Prostate gland (tissue), 2 donors: ENCODE results near the gene HTR7. TPM values are rescaled to one million over a fixed set of nuclear protein-coding genes. Genes with fewer than 3 reads are reported as not detected.

Source experiments
- DNase-seq: peaks from one replicate; pipeline ENCODE4 v3.0.0-alpha.2; 2019; ENCODE audit warnings: low spot score
- H3K27ac ChIP-seq, 2 donors: fragments of 200-600 bp; sonication (generic); 2 replicates each; pipeline ENCODE4 v1.5.1; 2017 to 2019
- H3K27me3 ChIP-seq: fragments of 200-600 bp; sonication (generic); replicated peaks from 2 replicates; pipeline ENCODE4 v1.5.1; 2019; ENCODE audit not compliant: insufficient read depth
- H3K36me3 ChIP-seq, 2 donors: fragments of 200-600 bp; sonication (generic); 1 replicate in 1 of 2; 2 replicates in 1 of 2; pipeline versions ENCODE4 v1.5.1 to v1.8.1; 2017 to 2019
- H3K4me1 ChIP-seq: fragments of 200-600 bp; sonication (generic); replicated peaks from 2 replicates; pipeline ENCODE4 v1.5.1; 2019
- H3K4me3 ChIP-seq, 2 donors: fragments of 200-600 bp; sonication (generic); 2 replicates each; pipeline ENCODE4 v1.5.1; 2017 to 2019
- H3K9me3 ChIP-seq: fragments of 200-600 bp; sonication (generic); 2 replicates; pipeline ENCODE4 v1.5.1; 2017
- POLR2A ChIP-seq: fragments of 450-650 bp; IDR thresholded peaks from one replicate; pipeline ENCODE4 v1.6.1; 2016; ENCODE audit warnings: antibody characterized with exemption, mild to moderate bottlenecking
- POLR2AphosphoS5 ChIP-seq: sonication (generic); formaldehyde crosslinking; IDR thresholded peaks from one replicate; pipeline ENCODE4 v1.6.1; 2017; ENCODE audit warnings: antibody characterized with exemption
- WGBS: methylation state at CpG from one replicate; pipeline ENCODE4 v1.1.5; 2018; 5-methylcytosine and 5-hydroxymethylcytosine counted together
- intact Hi-C: fragments of 100-400 bp; cut with DNase I; formaldehyde crosslinking; loops from one replicate; pipeline ENCODE4 v1.14.2; 2022
- total RNA-seq, 2 donors: library from RNA; depleted of rRNA; stranded (reverse); fragments of >200 nt; gene quantifications; one replicate each; pipeline ENCODE4 v1.1.0, GENCODE V29; 2016
- TF ChIP-seq, protein P1 (sequence below), 4 experiments: fragments of 200-600 bp in 2 of 4; fragments of 450-650 bp in 2 of 4; sonication (generic) in 2 of 4; IDR thresholded peaks; 1 replicate in 3 of 4; 2 replicates in 1 of 4; pipeline ENCODE4 v1.5.1; 2016 to 2019; ENCODE audit warnings: antibody characterized with exemption in 4 of 4, mild to moderate bottlenecking in 2 of 4, moderate library complexity in 2 of 4

The HTR7 gene
- total RNA-seq, 2 donors from 2014 or later: 0.77 to 3.5 TPM

- no peak overlapping the region for H3K4me3 ChIP-seq
- WGBS: 63% methylated on average over 3 of the region's 3 CpGs
Measured at GRCh38 chr10:90788199-90788491, 69.7 kb downstream of the HTR7 start.

GRCh38 chr10:90787393-90788198, 70.2 kb downstream of the HTR7 start:
- no peaks in the 10 kb centered on the region for H3K27me3 ChIP-seq
- H3K27ac ChIP-seq: no peak overlapping the region
- 71% methylated on average over 9 of the region's 9 CpGs for WGBS
- no peak overlapping the region for H3K4me3 ChIP-seq
- DNase-seq: no peak
- H3K9me3 ChIP-seq: no peaks in the 10 kb centered on the region
- no peaks in the 10 kb centered on the region for H3K4me1 ChIP-seq
- TF ChIP-seq, protein P1, sequence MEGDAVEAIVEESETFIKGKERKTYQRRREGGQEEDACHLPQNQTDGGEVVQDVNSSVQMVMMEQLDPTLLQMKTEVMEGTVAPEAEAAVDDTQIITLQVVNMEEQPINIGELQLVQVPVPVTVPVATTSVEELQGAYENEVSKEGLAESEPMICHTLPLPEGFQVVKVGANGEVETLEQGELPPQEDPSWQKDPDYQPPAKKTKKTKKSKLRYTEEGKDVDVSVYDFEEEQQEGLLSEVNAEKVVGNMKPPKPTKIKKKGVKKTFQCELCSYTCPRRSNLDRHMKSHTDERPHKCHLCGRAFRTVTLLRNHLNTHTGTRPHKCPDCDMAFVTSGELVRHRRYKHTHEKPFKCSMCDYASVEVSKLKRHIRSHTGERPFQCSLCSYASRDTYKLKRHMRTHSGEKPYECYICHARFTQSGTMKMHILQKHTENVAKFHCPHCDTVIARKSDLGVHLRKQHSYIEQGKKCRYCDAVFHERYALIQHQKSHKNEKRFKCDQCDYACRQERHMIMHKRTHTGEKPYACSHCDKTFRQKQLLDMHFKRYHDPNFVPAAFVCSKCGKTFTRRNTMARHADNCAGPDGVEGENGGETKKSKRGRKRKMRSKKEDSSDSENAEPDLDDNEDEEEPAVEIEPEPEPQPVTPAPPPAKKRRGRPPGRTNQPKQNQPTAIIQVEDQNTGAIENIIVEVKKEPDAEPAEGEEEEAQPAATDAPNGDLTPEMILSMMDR (IDR thresholded peaks at IDR 0.05): peak in 3 of 4 experiments; percentile 40 to 47 (median 43)
- TF ChIP-seq POLR2AphosphoS5: no peak
- no peaks in the 10 kb centered on the region for H3K36me3 ChIP-seq
- intact Hi-C loops: loop anchor here (5.0 kb wide), 1 partner anchor 995 kb away; no protein-coding TSS in a partner anchor

More at GRCh38 chr10:90788199-90788491, 69.7 kb downstream of the HTR7 start:
- H3K4me1 ChIP-seq: no peaks in the 10 kb centered on the region
- TF ChIP-seq POLR2AphosphoS5 (no peak), POLR2A (no peak)
- TF ChIP-seq, protein P1 (IDR thresholded peaks at IDR 0.05): no peak
- intact Hi-C loops: loop anchor here (5.0 kb wide), 1 partner anchor 996 kb away; no protein-coding TSS in a partner anchor
- H3K27me3 ChIP-seq: no peaks in the 10 kb centered on the region
- H3K36me3 ChIP-seq: no peaks in the 10 kb centered on the region
- H3K27ac ChIP-seq: no peak overlapping the region
- DNase-seq: no peak
- no peaks in the 10 kb centered on the region for H3K9me3 ChIP-seq

- TF ChIP-seq POLR2A (no peak), POLR2AphosphoS5 (no peak)
- TF ChIP-seq, protein P1 (IDR thresholded peaks at IDR 0.05): no peak
- intact Hi-C loops: loop anchor here (5.0 kb wide), 1 partner anchor 993 kb away; no protein-coding TSS in a partner anchor
- no peaks in the 10 kb centered on the region for H3K4me1 ChIP-seq
- H3K9me3 ChIP-seq: no peaks in the 10 kb centered on the region
- no peak for DNase-seq
- no peak overlapping the region for H3K27ac ChIP-seq
- H3K36me3 ChIP-seq: no peaks in the 10 kb centered on the region
- 72% methylated on average over 4 of the region's 4 CpGs for WGBS
- H3K4me3 ChIP-seq: no peak overlapping the region
- H3K27me3 ChIP-seq: no peaks in the 10 kb centered on the region
Measured at GRCh38 chr10:90785782-90786181, 72.1 kb downstream of the HTR7 start.

- H3K4me3 ChIP-seq: no peak overlapping the region
- H3K36me3 ChIP-seq: no peaks in the 10 kb centered on the region
- TF ChIP-seq, protein P1 (IDR thresholded peaks at IDR 0.05): no peak
- TF ChIP-seq POLR2A: no peak
- TF ChIP-seq POLR2AphosphoS5: no peak
- H3K27ac ChIP-seq: no peak overlapping the region
- H3K4me1 ChIP-seq: no peaks in the 10 kb centered on the region
- DNase-seq: no peak
- intact Hi-C loops: loop anchor here (5.0 kb wide), 1 partner anchor 992 kb away; no protein-coding TSS in a partner anchor
- no peaks in the 10 kb centered on the region for H3K9me3 ChIP-seq
- no peaks in the 10 kb centered on the region for H3K27me3 ChIP-seq
- 50% methylated on average over 4 of the region's 4 CpGs for WGBS
Measured at GRCh38 chr10:90784771-90785170, 73.1 kb downstream of the HTR7 start.

GRCh38 chr10:90780488-90780887, 77.4 kb downstream of the HTR7 start:
- TF ChIP-seq POLR2A (no peak), POLR2AphosphoS5 (no peak)
- TF ChIP-seq, protein P1 (IDR thresholded peaks at IDR 0.05): no peak
- Histone ChIP-seq H3K27ac (no peak overlapping the region), H3K4me1 (no peaks in the 10 kb centered on the region), H3K27me3 (no peaks in the 10 kb centered on the region), H3K4me3 (no peak overlapping the region), H3K36me3 (no peaks in the 10 kb centered on the region), H3K9me3 (no peaks in the 10 kb centered on the region)
- intact Hi-C loops: no loop called here
- DNase-seq: no peak
- 87% methylated on average over 4 of the region's 4 CpGs for WGBS
